A549 treated with CpdA at 1 μM for 4 hours (cell line): ENCODE data around the gene PSMC1. TPM values are rescaled to one million over a fixed set of nuclear protein-coding genes. Genes with fewer than 3 reads are reported as not detected.

Experiments used
- total RNA-seq: library from RNA; stranded (reverse); fragments of 200-300 nt; extraction: Qiagen RNA extraction; gene quantifications from 5 replicates; pipeline ENCODE4 v1.2.3, GENCODE V29; 2022; ENCODE audit warnings: low read depth

Gene PSMC1
- 218 to 380 TPM (median 230 TPM) in 5 replicates for total RNA-seq

DNA sequence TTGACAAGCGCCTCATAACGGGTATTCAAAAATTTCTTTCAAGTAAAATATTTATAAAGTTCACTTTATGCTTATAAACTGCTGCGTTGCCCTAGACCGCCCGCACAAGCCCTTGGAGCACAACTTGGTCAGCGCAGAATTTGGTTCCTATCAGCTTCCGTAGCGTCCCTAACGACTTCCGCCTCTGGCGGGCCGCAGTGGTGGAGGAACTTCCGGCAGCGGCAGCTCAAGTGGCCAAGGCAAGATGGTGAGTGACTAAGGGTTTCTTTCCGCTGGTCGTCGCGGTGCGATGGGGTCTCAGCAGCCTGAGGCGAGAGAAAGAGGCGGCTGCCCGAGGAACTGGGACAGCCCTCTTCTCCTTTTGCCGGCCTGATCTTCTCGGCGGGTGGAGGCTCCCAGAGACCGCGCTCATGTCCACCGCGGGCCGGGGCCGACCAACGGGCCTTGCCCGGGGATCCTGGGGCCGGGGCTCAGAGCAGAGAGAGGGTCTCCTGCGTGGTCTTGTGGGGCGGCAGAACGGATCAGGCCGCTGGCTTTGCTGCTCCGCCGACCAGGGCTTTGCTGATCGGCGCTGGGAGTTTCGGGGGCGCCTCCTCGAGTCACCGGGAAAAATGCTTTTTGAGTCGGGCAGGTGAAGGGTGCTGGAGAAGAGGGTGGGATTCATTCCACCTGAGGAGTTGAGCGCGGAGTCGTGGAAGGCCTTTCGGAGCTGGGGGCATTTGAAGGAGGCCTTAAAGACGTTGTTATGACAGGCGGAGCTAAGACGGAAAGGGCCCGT, at the start of gene PSMC1:
TSS of gene PSMC1 (plus strand) at position 200 of the 778 bp plus-strand sequence. CDS start at position 245, 45 bp downstream.

Other genes starting within 250 kb of the PSMC1 start
- 0.05 to 0.19 TPM (median 0.17 TPM) in 4 of 5 replicates, not detected in the other for gene KCNK13, start 194.6 kb upstream of the PSMC1 start, total RNA-seq
- 8.9 to 10.2 TPM (median 9.6 TPM) in 5 replicates for gene NRDE2, start 75.4 kb downstream of the PSMC1 start, total RNA-seq
- 287 to 332 TPM (median 319 TPM) in 5 replicates for gene CALM1, start 140.5 kb downstream of the PSMC1 start, total RNA-seq